Keratinocyte (primary cell): Measurements from ENCODE around the gene TWIST2. TPM values are rescaled to one million over a fixed set of nuclear protein-coding genes. Genes with fewer than 3 reads are reported as not detected.

Experiments used
- DNase-seq: peaks from one replicate; pipeline ENCODE4 v3.0.0-alpha.2; 2011; ENCODE audit warnings: low read depth, missing footprints, low spot score
- FAIRE-seq: peaks from 2 replicates; lab custom pipeline; 2011; peaks lifted over from hg19 to GRCh38; lab: Jason Lieb, UNC
- H2AFZ ChIP-seq: 2 replicates; pipeline ENCODE4 v1.6.0; 2012; ENCODE audit warnings: low read length, control low read depth, inconsistent platforms; ENCODE audit not compliant: control insufficient read depth
- H3K27ac ChIP-seq: 2 replicates; pipeline ENCODE4 v1.5.1; 2011; ENCODE audit warnings: low read length; ENCODE audit not compliant: control insufficient read depth, insufficient read depth
- H3K27me3 ChIP-seq: 3 replicates; pipeline ENCODE4 v1.6.0; 2011; ENCODE audit warnings: low read length; ENCODE audit not compliant: control insufficient read depth, insufficient read depth; ENCODE audit errors: extremely low read depth
- H3K36me3 ChIP-seq, 2 experiments: 2 replicates in 1 of 2; 3 replicates in 1 of 2; pipeline ENCODE4 v1.5.1; 2011; ENCODE audit warnings: low read length in 2 of 2, mild to moderate bottlenecking in 1 of 2; ENCODE audit not compliant: control insufficient read depth in 2 of 2, insufficient read depth in 2 of 2; ENCODE audit errors: extremely low read depth in 1 of 2
- H3K4me1 ChIP-seq: 3 replicates; pipeline ENCODE4 v1.5.1; 2011; ENCODE audit warnings: low read length; ENCODE audit not compliant: control insufficient read depth, insufficient read depth; ENCODE audit errors: extremely low read depth
- H3K4me2 ChIP-seq: 3 replicates; pipeline ENCODE4 v1.6.0; 2011; ENCODE audit warnings: low read depth, low read length; ENCODE audit not compliant: control insufficient read depth, insufficient read depth; ENCODE audit errors: extremely low read depth
- H3K4me3 ChIP-seq, 3 experiments: fragments of 200-600 bp in 1 of 3; sonication (generic) in 1 of 3; 2 replicates in 2 of 3; 3 replicates in 1 of 3; pipeline ENCODE4 v1.5.1; 2011 to 2016; ENCODE audit warnings: low read length in 3 of 3, mild to moderate bottlenecking in 3 of 3, control low read depth in 2 of 3, inconsistent platforms in 1 of 3, low read depth in 1 of 3, mixed read lengths in 1 of 3, mixed run types in 1 of 3, moderate library complexity in 1 of 3; ENCODE audit not compliant: control insufficient read depth in 2 of 3, insufficient read depth in 2 of 3; ENCODE audit errors: extremely low read depth in 1 of 3
- H3K79me2 ChIP-seq: 2 replicates; pipeline ENCODE4 v1.6.0; 2012; ENCODE audit warnings: low read length; ENCODE audit not compliant: control insufficient read depth, insufficient read depth
- H3K9ac ChIP-seq: 3 replicates; pipeline ENCODE4 v1.6.0; 2011; ENCODE audit warnings: low read length; ENCODE audit not compliant: control insufficient read depth, insufficient read depth; ENCODE audit errors: extremely low read depth
- H3K9me1 ChIP-seq: 3 replicates; pipeline ENCODE4 v1.6.0; 2011; ENCODE audit warnings: low read length; ENCODE audit not compliant: control insufficient read depth, insufficient read depth; ENCODE audit errors: extremely low read depth
- H3K9me3 ChIP-seq: 2 replicates; pipeline ENCODE4 v1.5.1; 2012; ENCODE audit warnings: low read depth, low read length; ENCODE audit not compliant: control insufficient read depth
- H4K20me1 ChIP-seq: 3 replicates; pipeline ENCODE4 v1.6.0; 2011; ENCODE audit warnings: low read length; ENCODE audit not compliant: control insufficient read depth, insufficient read depth; ENCODE audit errors: extremely low read depth
- CTCF ChIP-seq, 3 experiments: IDR thresholded peaks in 1 of 3; conservative IDR thresholded peaks in 1 of 3; optimal IDR thresholded peaks in 1 of 3; 2 replicates in 2 of 3; 3 replicates in 1 of 3; pipeline versions ENCODE3 to v1.5.1; 2011; ENCODE audit warnings: low read length in 3 of 3, mild to moderate bottlenecking in 3 of 3, moderate library complexity in 2 of 3, control low read depth in 1 of 3, inconsistent platforms in 1 of 3; ENCODE audit not compliant: insufficient read depth in 2 of 3; ENCODE audit errors: extremely low read depth in 1 of 3
- EZH2 ChIP-seq: IDR thresholded peaks from one replicate; pipeline ENCODE4 v1.6.1; 2012; ENCODE audit warnings: inconsistent platforms, mild to moderate bottlenecking, low read length, moderate library complexity
- dilution Hi-C: fragments of 300-500 bp; cut with MboI; formaldehyde crosslinking; loops from one replicate; pipeline ENCODE4 v1.7.0; 2020; ENCODE audit warnings: low sequenced_read_pairs; ENCODE audit not compliant: extremely low pct_ligation_motif_present
- polyA plus RNA-seq, 5 experiments: library from polyadenylated mRNA; depleted of rRNA in 3 of 5; stranded (reverse) in 3 of 5; stranded (forward) in 1 of 5; unstranded in 1 of 5; fragments of >200 nt; gene quantifications; 1 replicate in 1 of 5; 2 replicates in 3 of 5; 3 replicates in 1 of 5; pipeline versions ENCODE4 v1.2.1 to v1.2.3, GENCODE V29; 2011 to 2012; ENCODE audit warnings: missing spikeins in 2 of 5, low read depth in 1 of 5, low replicate concordance in 1 of 5

The TWIST2 gene
- polyA plus RNA-seq, 1 donor (not counting 4 experiments of a cell fraction or from before 2014, with no cell fraction given): 5.5 TPM

DNA sequence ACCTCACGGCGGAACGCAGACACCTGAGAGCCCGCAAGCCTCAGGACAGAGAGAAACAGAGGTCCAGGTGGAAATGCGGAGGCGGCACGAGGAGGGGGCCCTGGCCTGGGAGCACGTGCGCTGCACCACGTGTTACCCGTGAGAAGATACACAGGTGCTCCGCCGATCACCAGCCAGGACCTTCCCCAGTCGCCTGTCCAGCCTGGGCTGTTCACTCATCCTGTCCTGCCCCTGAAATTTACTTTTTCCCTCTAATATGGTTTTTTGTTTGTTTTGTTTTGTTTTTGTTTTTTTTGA, 44.3 kb downstream of the TWIST2 start:
- no peak for FAIRE-seq
- no peaks in the 10 kb centered on the region for H3K27me3 ChIP-seq
- no peak overlapping the region for H3K27ac ChIP-seq
- no peaks in the 10 kb centered on the region for H3K79me2 ChIP-seq
- H3K9me1 ChIP-seq: no peaks in the 10 kb centered on the region
- H2AFZ ChIP-seq: no peak overlapping the region
- H3K4me3 ChIP-seq: no peak overlapping the region
- no peaks in the 10 kb centered on the region for H3K4me1 ChIP-seq
- no peaks in the 10 kb centered on the region for H4K20me1 ChIP-seq
- TF ChIP-seq CTCF (optimal IDR thresholded peaks at IDR 0.05 in 1 of 3, IDR thresholded peaks at IDR 0.05 in 1 of 3, conservative IDR thresholded peaks at IDR 0.05 in 1 of 3; ENCODE audit: extremely low read depth in 1 of 3, insufficient read depth in 2 of 3, low read length in 3 of 3) (no peak), EZH2 (no peak)
- H3K36me3 ChIP-seq: no peaks in the 10 kb centered on the region
- no peak overlapping the region for H3K9ac ChIP-seq
- dilution Hi-C loops: no loop called here
- H3K9me3 ChIP-seq: no peaks in the 10 kb centered on the region
- no peak for DNase-seq
- no peak overlapping the region for H3K4me2 ChIP-seq

GRCh38 chr2:238892796-238893195, 44.9 kb downstream of the TWIST2 start:
- Histone ChIP-seq H3K9ac (no peak overlapping the region), H3K27me3 (no peaks in the 10 kb centered on the region), H3K9me1 (no peaks in the 10 kb centered on the region), H3K9me3 (no peaks in the 10 kb centered on the region), H3K79me2 (no peaks in the 10 kb centered on the region), H2AFZ (no peak overlapping the region), H3K4me2 (no peak overlapping the region), H4K20me1 (no peaks in the 10 kb centered on the region), H3K4me1 (no peaks in the 10 kb centered on the region), H3K4me3 (no peak overlapping the region), H3K36me3 (no peaks in the 10 kb centered on the region), H3K27ac (no peak overlapping the region)
- FAIRE-seq (no peak), DNase-seq (no peak)
- no peak for TF ChIP-seq EZH2
- TF ChIP-seq CTCF (optimal IDR thresholded peaks at IDR 0.05 in 1 of 3, IDR thresholded peaks at IDR 0.05 in 1 of 3, conservative IDR thresholded peaks at IDR 0.05 in 1 of 3; ENCODE audit: extremely low read depth in 1 of 3, insufficient read depth in 2 of 3, low read length in 3 of 3): no peak
- dilution Hi-C loops: no loop called here
